SK-N-SH (cell line): ENCODE data around the gene DLG2. TPM values are rescaled to one million over a fixed set of nuclear protein-coding genes. Genes with fewer than 3 reads are reported as not detected.

Experiments used
- CTCF ChIA-PET: fragments of 300-600, 350-600 bp; formaldehyde crosslinking; extraction: SDS; loops from one replicate; lab custom pipeline; 2021; lab: Yijun Ruan, JAX
- POLR2A ChIA-PET: fragments of 350-600 bp; sonication (Branson Sonifier 250); formaldehyde crosslinking; extraction: SDS; loops from one replicate; lab custom pipeline; 2020; ENCODE audit warnings: antibody characterized with exemption, inconsistent platforms; lab: Yijun Ruan, JAX
- DNase-seq: peaks from one replicate; pipeline ENCODE4 v3.0.0; 2012
- H2AFZ ChIP-seq: fragments of 200-600 bp; sonication (generic); 2 replicates; pipeline ENCODE4 v1.8.1; 2016; ENCODE audit warnings: antibody characterized with exemption, mild to moderate bottlenecking, low read depth
- H3F3A ChIP-seq: fragments of 200-600 bp; sonication (generic); replicated peaks from 2 replicates; pipeline ENCODE3; 2016; ENCODE audit warnings: antibody characterized with exemption, mild to moderate bottlenecking; ENCODE audit not compliant: insufficient read depth
- H3K27ac ChIP-seq, 2 experiments: fragments of 200-500 bp in 1 of 2; fragments of 200-600 bp in 1 of 2; sonication (Bioruptor generic) in 1 of 2; sonication (generic), shearing (Covaris generic) in 1 of 2; 2 replicates each; pipeline versions ENCODE4 v1.5.1 to v1.6.1; 2014 to 2016; ENCODE audit warnings: low read depth in 2 of 2, inconsistent platforms in 1 of 2, low read length in 1 of 2, mild to moderate bottlenecking in 1 of 2, mixed read lengths in 1 of 2
- H3K27me3 ChIP-seq: fragments of 200-600 bp; sonication (generic), shearing (Covaris generic); 2 replicates; pipeline ENCODE4 v1.6.1; 2016; ENCODE audit warnings: mixed run types; ENCODE audit not compliant: insufficient read depth
- H3K36me3 ChIP-seq, 2 experiments: fragments of 200-500 bp in 1 of 2; fragments of 200-600 bp in 1 of 2; sonication (Bioruptor generic) in 1 of 2; sonication (generic) in 1 of 2; replicated peaks in 1 of 2; 2 replicates each; pipeline versions ENCODE3 to v1.5.1; 2014 to 2016; ENCODE audit warnings: low read length in 1 of 2, mild to moderate bottlenecking in 1 of 2; ENCODE audit not compliant: insufficient read depth in 2 of 2, control insufficient read depth in 1 of 2
- H3K4me1 ChIP-seq, 2 experiments: fragments of 200-500 bp in 1 of 2; fragments of 200-600 bp in 1 of 2; sonication (Bioruptor generic) in 1 of 2; sonication (generic), shearing (Covaris generic) in 1 of 2; 2 replicates each; pipeline versions ENCODE4 v1.5.1 to v1.6.1; 2014 to 2016; ENCODE audit warnings: low read depth in 1 of 2, low read length in 1 of 2, mixed run types in 1 of 2; ENCODE audit not compliant: insufficient read depth in 2 of 2, control insufficient read depth in 1 of 2
- H3K4me2 ChIP-seq: fragments of 200-600 bp; sonication (generic), shearing (Covaris generic); 2 replicates; pipeline ENCODE4 v1.6.1; 2017; ENCODE audit warnings: mixed run types
- H3K4me3 ChIP-seq, 2 experiments: fragments of 200-500 bp in 1 of 2; fragments of 200-600 bp in 1 of 2; sonication (Bioruptor generic) in 1 of 2; sonication (generic), shearing (Covaris generic) in 1 of 2; 2 replicates each; pipeline versions ENCODE4 v1.5.1 to v1.8.1; 2014 to 2016; ENCODE audit warnings: low read depth in 2 of 2, inconsistent platforms in 1 of 2, low read length in 1 of 2, mild to moderate bottlenecking in 1 of 2, mixed read lengths in 1 of 2, moderate library complexity in 1 of 2
- H3K79me2 ChIP-seq: fragments of 200-600 bp; sonication (generic); 2 replicates; pipeline ENCODE4 v1.8.1; 2017; ENCODE audit warnings: mild to moderate bottlenecking; ENCODE audit not compliant: insufficient read depth
- H3K9ac ChIP-seq: fragments of 200-600 bp; sonication (generic); 2 replicates; pipeline ENCODE4 v1.6.1; 2017; ENCODE audit warnings: mixed run types
- H3K9me2 ChIP-seq: fragments of 200-600 bp; sonication (generic); 2 replicates; pipeline ENCODE4 v1.6.1; 2017; ENCODE audit warnings: mixed run types
- H3K9me3 ChIP-seq: fragments of 200-600 bp; sonication (generic); 2 replicates; pipeline ENCODE4 v1.6.1; 2017; ENCODE audit warnings: mixed run types, mild to moderate bottlenecking, moderate library complexity
- H4K20me1 ChIP-seq: fragments of 200-600 bp; sonication (generic); 2 replicates; pipeline ENCODE4 v1.6.1; 2017; ENCODE audit warnings: mild to moderate bottlenecking, mixed run types; ENCODE audit not compliant: insufficient read depth
- CHD2 ChIP-seq: fragments of 150-350 bp; IDR thresholded peaks from 2 replicates; pipeline ENCODE4 v1.6.1; 2018; ENCODE audit warnings: low read length; ENCODE audit not compliant: partially characterized antibody
- EP300 ChIP-seq, 2 experiments: IDR thresholded peaks; 2 replicates each; pipeline versions ENCODE4 v1.4.0 to v1.6.1; 2012; ENCODE audit warnings: borderline replicate concordance in 1 of 2, low read depth in 1 of 2, low read length in 1 of 2
- EZH2phosphoT487 ChIP-seq: fragments of 200-600 bp; sonication (generic); IDR thresholded peaks from 2 replicates; pipeline ENCODE4 v1.6.1; 2017; ENCODE audit warnings: low read depth, mixed run types, mild to moderate bottlenecking, antibody characterized with exemption, moderate library complexity, borderline replicate concordance
- GABPA ChIP-seq: IDR thresholded peaks from 2 replicates; pipeline ENCODE4 v1.4.0; 2012; ENCODE audit warnings: low read depth, mild to moderate bottlenecking
- GATA2 ChIP-seq: sonication (generic); formaldehyde crosslinking; IDR thresholded peaks from 2 replicates; pipeline ENCODE4 v1.5.0; 2020; ENCODE audit warnings: mild to moderate bottlenecking, missing genetic modification reagents
- JUND ChIP-seq: IDR thresholded peaks from 2 replicates; pipeline ENCODE4 v1.4.0; 2012
- MAX ChIP-seq: IDR thresholded peaks from 2 replicates; pipeline ENCODE4 v1.4.0; 2012; ENCODE audit warnings: low read depth
- MEF2A ChIP-seq: IDR thresholded peaks from 2 replicates; pipeline ENCODE4 v1.4.0; 2012; ENCODE audit warnings: low read depth, borderline replicate concordance
- MXI1 ChIP-seq: IDR thresholded peaks from 2 replicates; pipeline ENCODE4 v1.6.1; 2012; ENCODE audit warnings: mild to moderate bottlenecking, low read depth, low read length, improper control_type of control experiment
- NFIC ChIP-seq: IDR thresholded peaks from 2 replicates; pipeline ENCODE4 v1.4.0; 2012; ENCODE audit warnings: borderline replicate concordance
- POLR2AphosphoS5 ChIP-seq: IDR thresholded peaks from 2 replicates; pipeline ENCODE4 v1.6.1; 2012; ENCODE audit warnings: low read depth, low read length
- RAD21 ChIP-seq: IDR thresholded peaks from 2 replicates; pipeline ENCODE4 v1.6.1; 2012; ENCODE audit warnings: mild to moderate bottlenecking, low read length
- RCOR1 ChIP-seq: fragments of 150-350 bp; IDR thresholded peaks from 2 replicates; pipeline ENCODE4 v1.6.1; 2017; ENCODE audit warnings: antibody characterized with exemption, low read length
- RXRA ChIP-seq: IDR thresholded peaks from 2 replicates; pipeline ENCODE4 v1.4.0; 2012; ENCODE audit warnings: low read depth, mild to moderate bottlenecking, borderline replicate concordance
- SMC3 ChIP-seq: IDR thresholded peaks from 2 replicates; pipeline ENCODE4 v1.6.1; 2012; ENCODE audit warnings: low read depth, low read length, improper control_type of control experiment
- TCF12 ChIP-seq: IDR thresholded peaks from 2 replicates; pipeline ENCODE4 v1.4.0; 2012
- TEAD4 ChIP-seq: IDR thresholded peaks from 2 replicates; pipeline ENCODE4 v1.4.0; 2012; ENCODE audit warnings: mild to moderate bottlenecking, borderline replicate concordance; ENCODE audit not compliant: insufficient read depth
- USF1 ChIP-seq: IDR thresholded peaks from 2 replicates; pipeline ENCODE4 v1.4.0; 2012; ENCODE audit warnings: low read depth, borderline replicate concordance
- YY1 ChIP-seq: IDR thresholded peaks from 2 replicates; pipeline ENCODE4 v1.4.0; 2012; ENCODE audit warnings: low read depth, mild to moderate bottlenecking
- WGBS: methylation state at CpG from one replicate; pipeline ENCODE4 v1.1.6; 2017; ENCODE audit warnings: low lambda C conversion rate; 5-methylcytosine and 5-hydroxymethylcytosine counted together
- polyA plus RNA-seq, 3 experiments: library from polyadenylated mRNA; depleted of rRNA; stranded (reverse); fragments of >200 nt; gene quantifications; 2 replicates each; pipeline ENCODE4 v1.2.3, GENCODE V29; 2012
- TF ChIP-seq, protein P1 (sequence below): fragments of 200-600 bp; sonication (generic); IDR thresholded peaks from 2 replicates; pipeline ENCODE4 v1.6.1; 2017; ENCODE audit warnings: antibody characterized with exemption, mild to moderate bottlenecking, moderate library complexity

The DLG2 gene
- polyA plus RNA-seq, 1 of the 3 experiments (the other 2 are of a cell fraction), result 0.21 TPM

- Histone ChIP-seq H3K9me2 (no peaks in the 10 kb centered on the region; the same call in 1 of the 2 replicates), H3K4me1 (peaks cover 8 to 14% of the 10 kb centered on the region in 2 experiments; a peak in 3 of 4 replicates), H2AFZ (no peak overlapping the region), H4K20me1 (no peaks in the 10 kb centered on the region), H3K4me2 (no peak overlapping the region), H3K79me2 (no peaks in the 10 kb centered on the region), H3K36me3 (no peaks in the 10 kb centered on the region), H3K9ac (no peak overlapping the region), H3K4me3 (no peak overlapping the region), H3K9me3 (no peaks in the 10 kb centered on the region), H3K27me3 (no peaks in the 10 kb centered on the region), H3F3A (no peaks in the 10 kb centered on the region), H3K27ac (no peak overlapping the region)
- no peak for DNase-seq
- 58% methylated on average over 2 of the region's 2 CpGs for WGBS
- ChIA-PET CTCF (no interaction called here), POLR2A (no interaction called here)
- TF ChIP-seq GATA2 (CRISPR knock-in tag), result no peak
Measured at GRCh38 chr11:83557653-83558052, 2069.5 kb downstream of the DLG2 start.

- no peak overlapping the region for H3K4me2 ChIP-seq
- H3K79me2 ChIP-seq, result no peaks in the 10 kb centered on the region
- no peak overlapping the region for H3K4me3 ChIP-seq
- no peaks in the 10 kb centered on the region for H4K20me1 ChIP-seq
- H3K27ac ChIP-seq, result peak overlapping the region in 1 of 2 experiments; percentile 16; a peak in 1 of 4 replicates
- peak; percentile 8 for DNase-seq
- H3K9ac ChIP-seq, result no peak overlapping the region
- H3K9me3 ChIP-seq, result no peaks in the 10 kb centered on the region
- POLR2A ChIA-PET, result no interaction called here
- no peaks in the 10 kb centered on the region for H3K27me3 ChIP-seq
- H3K36me3 ChIP-seq, result no peaks in the 10 kb centered on the region
- TF ChIP-seq EP300 (IDR thresholded peaks at IDR 0.05; ENCODE audit: borderline replicate concordance in 1 of 2, low read depth in 1 of 2, low read length in 1 of 2), result 0 out of 4 replicates have a peak, but pooled peaks of 1 of the 2 experiments have one; percentile 25
- no peak for TF ChIP-seq POLR2AphosphoS5
- CTCF ChIA-PET, result interaction anchor here (1.2 to 1.4 kb wide), 2 partner anchors 16 to 168 kb away, joined by 3 to 4 read pairs; no protein-coding TSS in a partner anchor
- peaks cover 12 to 24% of the 10 kb centered on the region in 2 experiments; a peak in 3 of 4 replicates for H3K4me1 ChIP-seq
- no peaks in the 10 kb centered on the region for H3K9me2 ChIP-seq
- H2AFZ ChIP-seq, result no peak overlapping the region
- H3F3A ChIP-seq, result no peaks in the 10 kb centered on the region
Measured at GRCh38 chr11:83554876-83555275, 2072.3 kb downstream of the DLG2 start.

DNA sequence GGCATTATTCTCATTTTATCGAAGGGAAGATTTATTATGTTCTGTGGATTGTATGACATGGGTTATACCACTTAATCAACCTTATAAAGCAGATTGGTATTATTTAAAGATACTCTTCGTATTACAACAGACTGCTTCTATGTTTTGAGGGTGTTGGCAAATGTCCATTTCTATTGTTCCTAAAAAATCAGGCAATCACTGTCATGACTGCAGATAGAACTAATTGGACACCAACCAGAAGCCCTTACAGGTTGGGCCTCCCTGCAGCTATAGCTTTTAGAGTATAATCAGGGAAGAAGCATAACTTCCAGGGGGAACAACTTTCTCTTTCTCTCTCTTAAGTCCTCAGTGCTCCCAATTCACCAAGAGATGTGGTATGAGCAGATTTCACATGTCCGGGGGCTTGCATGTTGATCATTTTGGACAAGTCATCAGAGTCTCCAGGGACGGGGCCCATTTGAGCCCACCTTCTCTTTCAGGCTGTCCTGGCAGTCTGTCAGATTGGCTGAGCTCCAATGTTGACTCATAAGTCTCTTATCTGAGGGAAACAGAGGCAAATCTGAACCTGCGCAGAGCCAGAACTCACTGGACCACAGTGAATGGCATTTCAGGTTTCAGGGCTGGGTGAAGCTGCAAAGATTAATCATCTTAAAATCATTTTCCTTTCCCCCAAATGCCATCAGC is 2077.0 kb downstream of the DLG2 start:
- peak; percentile 16 for DNase-seq
- H3K36me3 ChIP-seq, result no peaks in the 10 kb centered on the region
- ChIA-PET CTCF (interaction anchor here (0.6 to 2.2 kb wide), 6 partner anchors 11 to 270 kb away, joined by 3 to 8 read pairs (median 4); no protein-coding TSS in a partner anchor), POLR2A (no interaction called here)
- H3K4me3 ChIP-seq, result no peak overlapping the region
- whole genome bisulfite sequencing, result 23% methylated on average over 5 of the region's 5 CpGs
- no peak overlapping the region for H3K9ac ChIP-seq
- H2AFZ ChIP-seq, result no peak overlapping the region
- H3K79me2 ChIP-seq, result no peaks in the 10 kb centered on the region
- H3K27ac ChIP-seq, result peak overlapping the region in 1 of 2 experiments; percentile 78; a peak in 2 of 4 replicates
- no peaks in the 10 kb centered on the region for H3K9me3 ChIP-seq
- no peaks in the 10 kb centered on the region for H3F3A ChIP-seq
- H3K4me2 ChIP-seq, result no peak overlapping the region
- H3K9me2 ChIP-seq, result no peaks in the 10 kb centered on the region
- H3K27me3 ChIP-seq, result no peaks in the 10 kb centered on the region
- H4K20me1 ChIP-seq, result no peaks in the 10 kb centered on the region
- peaks cover 17 to 29% of the 10 kb centered on the region in 2 experiments; a peak in 3 of 4 replicates for H3K4me1 ChIP-seq
- TF ChIP-seq USF1, result no peak
- no peak for TF ChIP-seq YY1
- TF ChIP-seq RAD21, result no peak
- no peak for TF ChIP-seq SMC3
- no peak for TF ChIP-seq EZH2phosphoT487
- TF ChIP-seq, protein P1, sequence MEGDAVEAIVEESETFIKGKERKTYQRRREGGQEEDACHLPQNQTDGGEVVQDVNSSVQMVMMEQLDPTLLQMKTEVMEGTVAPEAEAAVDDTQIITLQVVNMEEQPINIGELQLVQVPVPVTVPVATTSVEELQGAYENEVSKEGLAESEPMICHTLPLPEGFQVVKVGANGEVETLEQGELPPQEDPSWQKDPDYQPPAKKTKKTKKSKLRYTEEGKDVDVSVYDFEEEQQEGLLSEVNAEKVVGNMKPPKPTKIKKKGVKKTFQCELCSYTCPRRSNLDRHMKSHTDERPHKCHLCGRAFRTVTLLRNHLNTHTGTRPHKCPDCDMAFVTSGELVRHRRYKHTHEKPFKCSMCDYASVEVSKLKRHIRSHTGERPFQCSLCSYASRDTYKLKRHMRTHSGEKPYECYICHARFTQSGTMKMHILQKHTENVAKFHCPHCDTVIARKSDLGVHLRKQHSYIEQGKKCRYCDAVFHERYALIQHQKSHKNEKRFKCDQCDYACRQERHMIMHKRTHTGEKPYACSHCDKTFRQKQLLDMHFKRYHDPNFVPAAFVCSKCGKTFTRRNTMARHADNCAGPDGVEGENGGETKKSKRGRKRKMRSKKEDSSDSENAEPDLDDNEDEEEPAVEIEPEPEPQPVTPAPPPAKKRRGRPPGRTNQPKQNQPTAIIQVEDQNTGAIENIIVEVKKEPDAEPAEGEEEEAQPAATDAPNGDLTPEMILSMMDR, result no peak
- TF ChIP-seq CHD2, result no peak
- no peak for TF ChIP-seq POLR2AphosphoS5
- TF ChIP-seq TEAD4, result no peak
- TF ChIP-seq EP300 (IDR thresholded peaks at IDR 0.05; ENCODE audit: borderline replicate concordance in 1 of 2, low read depth in 1 of 2, low read length in 1 of 2), result peak in 1 of 2 experiments; percentile 62; a peak in 2 of 4 replicates
- TF ChIP-seq JUND, result no peak
- TF ChIP-seq NFIC, result peak; percentile 6; the same call in 1 of the 2 replicates
- TF ChIP-seq MEF2A, result no peak
- peak; percentile 8; the same call in 1 of the 2 replicates for TF ChIP-seq TCF12
- TF ChIP-seq GABPA, result no peak
- TF ChIP-seq RCOR1, result no peak
- no peak for TF ChIP-seq MXI1
- no peak for TF ChIP-seq MAX
- no peak for TF ChIP-seq RXRA
